Fibroblast of pulmonary artery (primary cell): Measurements from ENCODE around the gene SLC35B1.

ENCODE experiments used
- DNase-seq: peaks from one replicate; pipeline ENCODE4 v3.0.0-alpha.2; 2010; ENCODE audit warnings: low read depth
- H3K4me3 ChIP-seq: replicated peaks from 2 replicates; pipeline ENCODE4 v1.5.1; 2011; ENCODE audit warnings: low read depth, mild to moderate bottlenecking, control low read depth, low read length, moderate library complexity
- CTCF ChIP-seq: IDR thresholded peaks from 2 replicates; pipeline ENCODE4 v1.5.1; 2011; ENCODE audit warnings: mild to moderate bottlenecking, control low read depth, low read length, inconsistent platforms; ENCODE audit errors: missing control alignments

SLC35B1 gene

DNA sequence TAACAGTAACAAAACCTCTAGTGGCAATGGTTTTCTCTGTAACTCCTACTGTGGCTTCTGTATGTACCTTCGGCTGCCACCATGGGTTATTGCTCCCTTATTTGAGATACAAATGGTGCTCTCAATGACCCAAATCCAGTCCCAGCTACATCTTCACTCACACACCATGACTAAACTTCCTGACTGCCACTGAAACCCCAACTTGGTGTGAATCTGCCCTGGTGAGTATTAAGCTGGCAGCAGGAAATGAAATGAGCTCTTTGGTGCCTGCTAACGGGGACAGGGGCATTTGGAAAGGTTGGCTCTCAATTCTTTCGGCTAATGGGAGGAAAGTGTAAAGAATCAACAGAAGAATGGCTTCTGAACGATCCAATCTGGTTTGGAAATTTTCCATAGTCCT, 7.5 kb upstream of the SLC35B1 start:
- no peak for DNase-seq
- no peak overlapping the region for H3K4me3 ChIP-seq
- TF ChIP-seq CTCF: no peak

DNA sequence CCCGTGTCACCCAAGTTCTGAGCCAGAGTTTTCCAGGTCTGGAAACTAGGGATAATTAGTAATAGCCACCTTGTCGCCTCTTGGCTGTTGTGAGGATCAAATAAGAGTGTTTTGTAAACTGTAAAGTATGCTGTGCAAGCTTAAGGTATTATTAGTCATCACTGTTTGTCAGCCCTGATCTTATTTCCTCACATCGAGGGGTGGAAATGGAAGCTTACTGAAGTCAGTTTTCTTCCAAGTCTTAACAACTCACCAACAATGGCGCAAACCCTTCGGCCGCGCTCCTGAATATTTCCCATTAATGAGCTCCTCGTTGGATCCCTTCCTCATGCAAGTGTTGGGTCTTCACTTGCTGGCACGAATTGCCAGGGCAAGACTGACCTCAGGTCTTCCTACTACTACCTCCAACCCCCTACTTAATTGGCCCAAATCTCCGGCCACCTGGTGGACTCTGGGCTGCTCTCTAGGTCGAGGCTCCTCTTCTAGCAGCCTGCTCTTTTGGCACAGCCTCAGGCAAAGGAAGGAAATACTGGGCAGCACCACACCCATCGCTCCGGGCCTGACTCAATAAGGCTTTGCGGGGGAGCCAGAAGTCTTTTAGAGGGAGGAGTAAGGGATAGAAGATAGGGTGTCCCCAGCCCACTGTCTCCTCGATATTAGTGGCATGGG, 885 bp upstream of the SLC35B1 start:
- peak overlapping the region; percentile 99 for H3K4me3 ChIP-seq
- no peak for DNase-seq
- TF ChIP-seq CTCF: no peak

GRCh38 chr17:49707246-49707607, 537 bp downstream of the SLC35B1 start:
- DNase-seq: no peak
- peak overlapping the region; percentile 99 for H3K4me3 ChIP-seq
- TF ChIP-seq CTCF: no peak

- no peak for TF ChIP-seq CTCF
- DNase-seq: no peak
Measured at GRCh38 chr17:49705254-49705653, 2.5 kb downstream of the SLC35B1 start.

GRCh38 chr17:49703557-49704277, 4.0 kb downstream of the SLC35B1 start:
- H3K4me3 ChIP-seq: no peak overlapping the region
- DNase-seq: peak; percentile 64
- TF ChIP-seq CTCF: peak; percentile 54

More at GRCh38 chr17:49705254-49705653, 2.5 kb downstream of the SLC35B1 start:
- H3K4me3 ChIP-seq: no peak overlapping the region

GRCh38 chr17:49700960-49701359, 6.8 kb downstream of the SLC35B1 start:
- DNase-seq: no peak
- no peak for TF ChIP-seq CTCF
- no peak overlapping the region for H3K4me3 ChIP-seq
